ENCODE data around the gene VEGFB. TPM values are rescaled to one million over a fixed set of nuclear protein-coding genes. Genes with fewer than 3 reads are reported as not detected.
A peak's percentile ranks its signal among the peaks of the same experiment; 100 is the strongest.

Gene VEGFB
- total RNA-seq, 2 experiments from 2014 or later: 78.9 to 82.1 TPM

DNA sequence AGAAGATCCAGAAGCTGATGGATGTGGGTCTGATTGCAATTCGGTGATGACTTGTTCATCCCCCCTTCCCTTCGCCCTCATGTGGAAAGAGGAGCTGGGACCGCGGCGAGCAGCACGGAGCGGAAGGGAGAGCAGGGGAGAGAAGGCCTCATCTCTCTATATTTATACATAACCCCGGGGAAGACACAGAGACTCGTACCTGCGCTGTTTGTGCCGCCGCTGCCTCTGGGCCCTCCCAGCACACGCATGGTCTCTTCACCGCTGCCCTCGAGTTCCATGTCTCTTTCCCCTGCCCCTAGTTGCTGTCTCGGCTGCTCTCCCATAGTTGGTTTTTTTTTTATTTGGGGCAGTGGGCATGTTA, 30.3 kb upstream of the VEGFB start:
- no peak for DNase-seq
- Mint-ChIP-seq H3K9me3 (no peaks in the 10 kb centered on the region), H3K27ac (no peak overlapping the region), H3K4me1 (ENCODE audit: low read depth) (peaks cover 41% of the 10 kb centered on the region), H3K36me3 (peaks cover 63% of the 10 kb centered on the region), H3K4me3 (no peak overlapping the region), H3K27me3 (no peaks in the 10 kb centered on the region)
- intact Hi-C loops (cut with micrococcal nuclease): loop anchor here (1.0 kb wide), 1 partner anchor 100 kb away; no protein-coding TSS in a partner anchor
- CTCF ChIA-PET: interaction anchor here (0.6 to 6.5 kb wide), 23 partner anchors 8 to 179 kb away, joined by 3 to 106 read pairs (median 4); partner anchors contain the start of genes CATSPERZ, ESRRA, FKBP2 and NUDT22
- POLR2A ChIA-PET: interaction anchor here (0.6 to 5.5 kb wide), 13 partner anchors 13 to 101 kb away, joined by 3 to 111 read pairs (median 4); partner anchors contain the start of genes BAD, ESRRA, FKBP2 and MACROD1

DNA sequence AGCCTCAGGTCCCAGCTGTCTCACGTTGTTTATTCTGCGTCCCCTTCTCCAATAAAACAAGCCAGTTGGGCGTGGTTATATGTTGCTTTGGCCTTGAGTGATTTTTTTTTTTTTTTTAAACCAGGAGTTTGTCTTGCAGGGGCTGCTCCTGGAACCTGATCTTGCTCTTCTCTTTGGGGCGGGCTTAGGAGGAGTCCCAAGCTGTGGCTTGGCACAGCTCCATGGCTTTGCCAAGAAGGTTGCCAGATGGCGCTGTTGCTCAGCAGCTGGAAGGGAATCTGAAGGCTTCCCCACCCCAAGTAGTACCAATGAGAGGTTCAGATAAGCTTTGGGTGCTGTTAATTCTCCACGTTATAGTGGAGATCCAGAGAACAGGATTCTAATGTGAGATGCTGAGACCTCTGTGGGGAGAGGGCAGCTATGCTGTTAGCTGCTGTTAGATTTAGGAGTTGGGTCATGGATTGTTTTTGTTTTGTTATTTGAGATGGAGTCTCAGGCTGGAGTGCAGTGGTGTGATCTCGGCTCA, 29.9 kb upstream of the VEGFB start:
- H3K9me3 Mint-ChIP-seq: no peaks in the 10 kb centered on the region
- peak overlapping the region; percentile 87 for H3K27ac Mint-ChIP-seq
- ChIA-PET POLR2A (interaction anchor here (0.6 to 5.5 kb wide), 14 partner anchors 13 to 113 kb away, joined by 3 to 111 read pairs (median 4); partner anchors contain the start of genes BAD, ESRRA, FKBP2 and MACROD1), CTCF (interaction anchor here (0.6 to 6.5 kb wide), 24 partner anchors 9 to 179 kb away, joined by 3 to 106 read pairs (median 4); partner anchors contain the start of genes CATSPERZ, ESRRA, FKBP2 and NUDT22)
- H3K4me1 Mint-ChIP-seq (ENCODE audit: low read depth): peaks cover 44% of the 10 kb centered on the region
- H3K36me3 Mint-ChIP-seq: peaks cover 66% of the 10 kb centered on the region
- intact Hi-C loops (cut with micrococcal nuclease): loop anchor here (1.0 kb wide), 1 partner anchor 100 kb away; no protein-coding TSS in a partner anchor
- no peaks in the 10 kb centered on the region for H3K27me3 Mint-ChIP-seq
- H3K4me3 Mint-ChIP-seq: peak overlapping the region; percentile 64
- DNase-seq: peak; percentile 88

DNA sequence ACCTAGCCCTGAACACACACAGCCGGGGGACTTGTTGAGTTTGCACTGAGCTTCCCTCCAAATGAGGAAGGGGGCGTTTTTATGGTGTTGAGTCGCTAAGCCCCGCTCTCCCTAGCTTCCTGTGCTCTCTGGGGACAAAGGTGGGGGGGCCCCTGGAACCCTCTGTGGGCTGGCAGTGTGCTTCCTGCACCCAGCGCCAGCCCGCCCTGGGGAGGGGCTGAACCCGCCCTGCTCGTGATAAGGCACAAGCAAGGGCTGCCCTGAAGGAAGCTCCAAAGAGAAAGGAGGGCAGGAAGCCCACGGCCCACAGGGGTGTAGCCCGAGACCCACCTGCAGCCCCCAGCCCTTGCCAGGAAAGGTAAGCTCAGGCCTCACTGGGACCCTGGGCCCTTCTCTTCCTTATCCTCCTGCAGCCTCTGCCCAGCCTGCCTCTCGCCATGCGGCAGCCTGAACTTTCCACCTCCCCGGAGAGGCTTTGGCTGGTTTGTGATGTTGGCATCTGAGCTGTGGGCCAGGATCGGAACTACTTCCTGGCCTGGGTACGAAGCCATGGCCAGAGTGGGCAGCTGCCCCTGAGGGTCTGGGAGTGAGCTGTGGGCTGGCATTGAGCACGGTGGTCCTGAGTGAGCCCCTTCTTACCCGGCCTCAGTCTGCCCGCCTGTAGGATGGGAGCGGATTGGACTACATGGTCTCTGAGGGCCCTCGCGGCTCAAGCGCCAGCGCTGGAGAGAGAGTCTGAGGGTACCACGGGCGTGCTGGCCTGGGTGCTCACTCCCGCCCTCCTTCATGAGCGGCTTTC, 27.7 kb upstream of the VEGFB start, which contains the start of gene FERMT3:
FERMT3 (plus strand) TSS at position 265 of the 799 bp plus-strand sequence. CDS start 644 bp downstream, outside the sequence.
- H3K36me3 Mint-ChIP-seq: peaks cover 59% of the 10 kb centered on the region
- peak within 1 kb of the TSS; percentile 99 for H3K27ac Mint-ChIP-seq
- no peaks in the 10 kb centered on the region for H3K9me3 Mint-ChIP-seq
- peaks cover 48% of the 10 kb centered on the region for H3K4me1 Mint-ChIP-seq (ENCODE audit: low read depth)
- intact Hi-C loops (cut with micrococcal nuclease): loop anchor here (1.0 kb wide), 6 partner anchors 19 to 99 kb away; partner anchors contain the start of genes DNAJC4, ESRRA, NUDT22 and TRPT1
- CTCF ChIA-PET: interaction anchor here (0.7 to 6.5 kb wide), 11 partner anchors 10 to 125 kb away, joined by 3 to 106 read pairs (median 7); partner anchors contain the start of genes BAD, CATSPERZ, ESRRA and NUDT22
- DNase-seq: peak; percentile 88
- no peaks in the 10 kb centered on the region for H3K27me3 Mint-ChIP-seq
- peak within 1 kb of the TSS; percentile 96 for H3K4me3 Mint-ChIP-seq
- POLR2A ChIA-PET: interaction anchor here (0.6 to 5.5 kb wide), 20 partner anchors 8 to 763 kb away, joined by 3 to 111 read pairs (median 8); partner anchors contain the start of genes ESRRA, NUDT22, PRDX5 and STIP1

DNA sequence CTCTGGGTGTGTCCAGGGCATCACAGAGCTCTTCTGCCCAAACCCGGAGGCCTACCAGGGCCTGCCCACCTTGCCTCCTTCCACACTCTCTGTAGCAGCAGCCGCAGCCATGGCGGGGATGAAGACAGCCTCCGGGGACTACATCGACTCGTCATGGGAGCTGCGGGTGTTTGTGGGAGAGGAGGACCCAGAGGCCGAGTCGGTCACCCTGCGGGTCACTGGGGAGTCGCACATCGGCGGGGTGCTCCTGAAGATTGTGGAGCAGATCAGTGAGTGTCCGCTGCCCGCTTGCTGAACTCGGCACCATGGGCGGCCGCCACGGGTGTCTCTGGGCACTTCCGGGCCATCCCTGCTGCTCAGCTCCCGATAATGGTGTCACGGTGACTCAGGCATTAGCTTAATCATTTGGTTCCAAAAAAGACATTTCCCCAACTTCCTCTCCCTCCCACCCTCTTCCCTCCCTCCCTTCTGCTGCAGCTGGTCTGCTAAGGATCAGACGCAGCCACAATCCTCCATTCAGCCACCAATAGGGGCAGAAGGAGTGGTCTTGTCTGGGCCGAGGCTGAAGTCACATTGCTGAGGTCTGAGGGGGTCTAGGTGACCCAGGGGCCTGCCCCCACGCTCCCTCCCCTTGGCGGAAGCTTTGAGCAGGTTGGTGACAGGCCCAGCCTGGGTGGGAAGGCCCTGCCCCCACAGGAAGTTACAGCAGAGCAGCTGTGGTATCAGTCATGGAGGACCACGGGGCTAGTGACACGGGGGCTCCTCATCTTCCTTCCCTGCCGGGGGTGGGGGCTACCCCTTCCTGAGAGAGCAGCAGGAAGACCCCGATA, 26.9 kb upstream of the VEGFB start:
- H3K27ac Mint-ChIP-seq: peak overlapping the region; percentile 99
- no peaks in the 10 kb centered on the region for H3K9me3 Mint-ChIP-seq
- peaks cover 52% of the 10 kb centered on the region for H3K4me1 Mint-ChIP-seq (ENCODE audit: low read depth)
- peak; percentile 93 for DNase-seq
- ChIA-PET POLR2A (interaction anchor here (0.6 to 5.5 kb wide), 16 partner anchors 7 to 565 kb away, joined by 3 to 111 read pairs (median 11); partner anchors contain the start of genes ESRRA, FKBP2, NUDT22 and PRDX5), CTCF (interaction anchor here (1.2 to 6.5 kb wide), 9 partner anchors 18 to 110 kb away, joined by 3 to 106 read pairs (median 12); partner anchors contain the start of genes CATSPERZ, ESRRA, NUDT22 and PPP1R14B)
- intact Hi-C loops (cut with micrococcal nuclease): loop anchor here (1.0 kb wide), 6 partner anchors 19 to 98 kb away; partner anchors contain the start of genes DNAJC4, ESRRA, NUDT22 and TRPT1
- H3K36me3 Mint-ChIP-seq: peaks cover 59% of the 10 kb centered on the region
- H3K27me3 Mint-ChIP-seq: no peaks in the 10 kb centered on the region
- H3K4me3 Mint-ChIP-seq: peak overlapping the region; percentile 96

DNA sequence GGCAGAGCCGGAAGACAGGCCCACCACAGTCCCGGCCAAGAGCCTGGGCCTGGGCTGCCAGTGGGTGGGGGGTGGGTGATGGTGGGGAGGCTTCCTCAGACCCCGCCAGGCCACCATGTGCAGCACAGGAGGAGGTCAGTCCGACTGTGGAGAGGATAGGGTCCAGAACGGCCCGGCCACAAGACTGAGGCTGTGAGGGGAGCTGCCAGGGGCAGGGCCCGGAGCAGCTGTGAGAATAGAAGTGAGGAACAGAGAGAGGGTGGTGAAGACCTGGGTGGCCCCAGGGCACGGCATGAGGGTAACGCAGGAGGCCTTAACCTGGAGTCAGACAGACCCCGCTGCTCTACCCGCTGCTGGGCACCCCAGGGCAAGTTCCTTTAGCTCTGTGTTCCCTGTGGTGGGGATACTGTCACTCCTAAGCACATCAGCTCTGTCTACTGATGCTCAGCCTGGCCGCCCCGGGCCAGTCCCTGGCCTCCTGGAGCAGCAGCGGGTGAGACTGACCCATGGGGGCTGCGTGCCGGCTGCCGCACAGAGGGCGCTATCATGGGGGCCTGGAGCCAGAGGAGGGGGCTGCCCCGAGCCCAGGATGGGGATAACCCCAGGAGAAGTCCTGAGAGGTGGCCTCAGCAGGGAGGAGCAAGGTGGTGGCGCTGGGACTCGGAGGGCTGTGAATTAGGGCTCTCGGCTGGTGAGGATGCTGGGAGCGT, 26.1 kb upstream of the VEGFB start:
- H3K4me1 Mint-ChIP-seq (ENCODE audit: low read depth): peaks cover 50% of the 10 kb centered on the region
- CTCF ChIA-PET: interaction anchor here (0.6 to 6.5 kb wide), 11 partner anchors 17 to 1454 kb away, joined by 3 to 106 read pairs (median 7); partner anchors contain the start of genes CATSPERZ, ESRRA, NUDT22 and PPP1R14B
- peaks cover 54% of the 10 kb centered on the region for H3K36me3 Mint-ChIP-seq
- peak overlapping the region; percentile 96 for H3K4me3 Mint-ChIP-seq
- intact Hi-C loops (cut with micrococcal nuclease): no loop called here
- H3K9me3 Mint-ChIP-seq: no peaks in the 10 kb centered on the region
- POLR2A ChIA-PET: interaction anchor here (1.0 to 5.5 kb wide), 13 partner anchors 17 to 125 kb away, joined by 3 to 111 read pairs (median 13); partner anchors contain the start of genes ESRRA, FKBP2, NUDT22 and PRDX5
- DNase-seq: no peak
- no peaks in the 10 kb centered on the region for H3K27me3 Mint-ChIP-seq
- peak overlapping the region; percentile 99 for H3K27ac Mint-ChIP-seq

DNA sequence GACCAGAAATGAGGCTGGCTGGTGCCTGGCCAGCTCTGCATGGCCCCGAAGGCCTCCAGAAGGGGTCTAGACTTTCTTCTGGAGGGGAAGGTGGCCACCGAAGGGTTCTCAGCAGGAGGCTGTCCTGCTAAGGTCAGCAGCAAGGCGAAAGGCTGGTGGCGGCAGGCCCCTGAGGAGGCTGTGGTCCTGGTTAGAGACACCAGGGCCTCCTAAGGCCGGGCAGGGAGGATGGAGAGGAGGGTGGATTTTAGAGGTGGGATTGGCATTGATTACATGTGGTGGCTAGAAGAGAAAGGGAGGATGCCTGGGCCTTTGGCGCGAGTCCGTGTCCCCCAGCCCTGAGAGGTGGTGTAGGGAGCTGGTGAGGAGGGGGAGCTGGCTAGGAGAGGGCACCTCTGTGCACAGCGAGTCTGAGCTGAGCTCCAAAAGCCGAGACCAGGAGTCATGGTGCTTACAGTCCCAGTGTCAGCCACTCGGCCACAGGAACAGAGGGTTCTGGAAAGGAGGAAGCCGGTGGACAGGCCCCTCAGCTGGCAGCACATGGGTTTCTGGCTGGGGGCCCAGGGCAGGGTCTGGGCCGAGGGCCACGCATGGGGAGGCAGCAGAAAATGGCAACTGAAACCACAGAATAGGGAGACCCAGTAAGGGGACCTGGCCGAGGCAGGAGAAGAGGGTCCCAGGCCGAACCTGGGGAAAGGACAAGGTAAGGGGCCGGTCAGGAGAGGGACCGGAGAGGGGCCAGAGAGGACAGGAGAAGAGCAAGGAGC, 25.4 kb upstream of the VEGFB start:
- Mint-ChIP-seq H3K9me3 (no peaks in the 10 kb centered on the region), H3K36me3 (peaks cover 51% of the 10 kb centered on the region), H3K27ac (peak overlapping the region; percentile 99), H3K27me3 (no peaks in the 10 kb centered on the region), H3K4me3 (peak overlapping the region; percentile 96), H3K4me1 (ENCODE audit: low read depth) (peaks cover 48% of the 10 kb centered on the region)
- intact Hi-C loops (cut with micrococcal nuclease): no loop called here
- DNase-seq: no peak
- POLR2A ChIA-PET: interaction anchor here (0.8 to 5.5 kb wide), 5 partner anchors 16 to 124 kb away, joined by 3 to 111 read pairs (median 36); partner anchors contain the start of genes NUDT22, STIP1 and TRPT1
- CTCF ChIA-PET: interaction anchor here (0.6 to 6.5 kb wide), 8 partner anchors 16 to 1455 kb away, joined by 3 to 106 read pairs (median 6); partner anchors contain the start of genes CATSPERZ, ESRRA, NUDT22 and STIP1

DNA sequence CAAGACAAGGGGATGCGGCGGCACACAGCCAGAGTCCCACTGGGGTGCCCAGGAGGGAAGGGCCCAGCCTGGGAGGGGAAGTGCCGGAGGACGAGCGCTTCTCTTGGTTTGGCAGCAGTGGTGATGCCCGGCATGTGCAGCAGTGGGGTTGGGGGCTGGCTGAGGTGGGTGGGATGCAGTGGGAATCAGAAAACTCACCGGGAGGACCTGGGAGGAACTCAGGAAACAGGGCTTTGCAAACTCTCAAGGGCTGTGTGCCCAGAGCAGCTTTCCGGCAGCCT, 24.9 kb upstream of the VEGFB start:
- peaks cover 45% of the 10 kb centered on the region for H3K4me1 Mint-ChIP-seq (ENCODE audit: low read depth)
- no peak for DNase-seq
- ChIA-PET CTCF (interaction anchor here (0.9 to 6.5 kb wide), 3 partner anchors 16 to 93 kb away, joined by 3 to 106 read pairs (median 38); partner anchors contain the start of genes CATSPERZ, ESRRA, NUDT22 and TRPT1), POLR2A (interaction anchor here (0.8 to 5.5 kb wide), 2 partner anchors 16 to 34 kb away, joined by 3 to 66 read pairs; partner anchors contain the start of genes NUDT22 and TRPT1)
- intact Hi-C loops (cut with micrococcal nuclease): no loop called here
- peak overlapping the region; percentile 28 for H3K27ac Mint-ChIP-seq
- H3K27me3 Mint-ChIP-seq: no peaks in the 10 kb centered on the region
- H3K9me3 Mint-ChIP-seq: no peaks in the 10 kb centered on the region
- H3K36me3 Mint-ChIP-seq: peaks cover 50% of the 10 kb centered on the region
- no peak overlapping the region for H3K4me3 Mint-ChIP-seq

DNA sequence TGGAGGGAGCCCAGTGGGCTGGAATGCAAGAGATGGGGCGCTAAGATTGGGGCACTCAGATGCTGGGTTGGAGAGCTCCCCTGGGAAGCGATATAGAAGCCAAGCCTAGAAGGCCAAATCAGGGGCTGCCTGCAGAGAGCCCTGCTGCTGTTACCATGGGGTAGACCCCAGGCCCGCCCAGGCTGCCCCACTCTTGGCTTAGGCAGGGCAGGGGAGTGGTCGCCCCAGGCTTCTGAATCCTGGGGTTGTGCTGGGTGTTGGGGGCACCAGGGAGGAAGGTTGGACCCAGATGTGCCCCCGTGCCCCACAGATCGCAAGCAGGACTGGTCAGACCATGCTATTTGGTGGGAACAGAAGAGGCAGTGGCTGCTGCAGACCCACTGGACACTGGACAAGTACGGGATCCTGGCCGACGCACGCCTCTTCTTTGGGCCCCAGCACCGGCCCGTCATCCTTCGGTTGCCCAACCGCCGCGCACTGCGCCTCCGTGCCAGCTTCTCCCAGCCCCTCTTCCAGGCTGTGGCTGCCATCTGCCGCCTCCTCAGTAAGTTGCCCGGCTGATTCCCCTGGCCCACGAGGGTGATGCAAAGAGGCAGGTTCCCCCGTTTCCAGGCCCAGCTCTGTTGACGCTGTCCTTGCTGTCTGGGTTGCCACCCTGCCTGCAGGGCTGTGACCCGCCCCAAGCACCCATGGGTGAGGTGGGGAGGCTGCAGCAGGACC, 23.9 kb upstream of the VEGFB start:
- POLR2A ChIA-PET: interaction anchor here (5.5 kb wide), 1 partner anchor 15 kb away, joined by 66 read pairs; the partner anchor contains the start of genes NUDT22 and TRPT1
- Mint-ChIP-seq H3K27me3 (no peaks in the 10 kb centered on the region), H3K4me1 (ENCODE audit: low read depth) (peaks cover 47% of the 10 kb centered on the region), H3K4me3 (no peak overlapping the region), H3K9me3 (no peaks in the 10 kb centered on the region), H3K36me3 (peaks cover 54% of the 10 kb centered on the region), H3K27ac (peak overlapping the region; percentile 28)
- CTCF ChIA-PET: interaction anchor here (0.9 kb wide), 1 partner anchor 16 kb away, joined by 3 read pairs; the partner anchor contains the start of gene NUDT22
- intact Hi-C loops (cut with micrococcal nuclease): no loop called here
- DNase-seq: no peak

DNA sequence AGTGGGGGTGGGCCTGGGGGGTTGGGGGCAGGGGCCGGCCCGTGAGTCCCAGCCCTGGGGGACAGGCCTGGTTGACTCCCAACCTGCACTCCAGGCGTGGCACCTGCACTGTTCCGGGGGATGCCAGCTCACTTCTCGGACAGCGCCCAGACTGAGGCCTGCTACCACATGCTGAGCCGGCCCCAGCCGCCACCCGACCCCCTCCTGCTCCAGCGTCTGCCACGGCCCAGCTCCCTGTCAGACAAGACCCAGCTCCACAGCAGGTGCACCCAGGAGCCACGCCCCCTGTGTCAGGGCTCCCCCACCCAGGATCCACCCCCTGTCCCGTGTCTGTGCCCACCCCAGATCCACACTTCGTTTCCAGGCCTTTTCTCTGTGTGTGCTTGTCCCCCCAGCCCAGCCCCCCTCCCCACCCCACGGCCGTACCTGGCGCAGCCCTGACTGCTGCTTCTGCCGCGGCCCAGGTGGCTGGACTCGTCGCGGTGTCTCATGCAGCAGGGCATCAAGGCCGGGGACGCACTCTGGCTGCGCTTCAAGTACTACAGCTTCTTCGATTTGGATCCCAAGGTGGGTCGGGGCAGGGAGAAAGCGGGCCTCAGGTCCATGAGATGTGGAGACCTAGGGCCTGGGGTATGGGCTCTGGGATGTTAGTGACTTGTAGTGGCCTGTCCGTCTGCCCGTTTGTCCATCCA, 23.1 kb upstream of the VEGFB start:
- no peak overlapping the region for H3K27ac Mint-ChIP-seq
- POLR2A ChIA-PET: interaction anchor here (5.5 kb wide), 1 partner anchor 14 kb away, joined by 66 read pairs; the partner anchor contains the start of genes NUDT22 and TRPT1
- H3K27me3 Mint-ChIP-seq: no peaks in the 10 kb centered on the region
- intact Hi-C loops (cut with micrococcal nuclease): no loop called here
- H3K9me3 Mint-ChIP-seq: no peaks in the 10 kb centered on the region
- no peak for DNase-seq
- no peak overlapping the region for H3K4me3 Mint-ChIP-seq
- H3K36me3 Mint-ChIP-seq: peaks cover 54% of the 10 kb centered on the region
- CTCF ChIA-PET: interaction anchor here (1.1 kb wide), 1 partner anchor 48 kb away, joined by 3 read pairs; no protein-coding TSS in a partner anchor
- H3K4me1 Mint-ChIP-seq (ENCODE audit: low read depth): peaks cover 38% of the 10 kb centered on the region
